ENCODE data around the gene KLLN. TPM values are rescaled to one million over a fixed set of nuclear protein-coding genes. Genes with fewer than 3 reads are reported as not detected.

KLLN gene
- total and polyA plus RNA-seq, 2 of the 13 experiments (the other 11 are each of a cell fraction or from before 2014, with no cell fraction given) = 0.08 to 0.44 TPM

DNA sequence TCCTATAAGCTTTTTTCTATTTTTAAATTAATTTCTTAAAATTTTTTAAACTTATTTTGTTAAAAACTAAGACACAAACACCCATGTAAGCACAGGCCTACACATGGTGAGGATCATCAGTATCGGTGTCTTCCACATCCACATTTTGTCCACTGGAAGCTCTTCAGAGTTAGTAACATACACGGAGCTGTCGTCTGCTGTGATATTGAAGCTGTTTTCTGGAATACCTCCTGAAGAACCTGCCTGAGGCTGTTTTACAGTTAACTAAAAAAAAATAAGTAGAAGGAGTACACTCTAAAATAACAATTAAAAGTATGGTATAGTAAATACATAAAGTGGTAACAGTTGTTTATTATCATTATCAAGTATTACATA lies 17.7 kb downstream of the KLLN start (continued):
- no peak for TF ChIP-seq ZNF781 (CRISPR knock-in tag; IDR thresholded peaks at IDR 0.05; ENCODE audit: borderline replicate concordance, not compliant biosample characterization)
- TF ChIP-seq, protein P1, sequence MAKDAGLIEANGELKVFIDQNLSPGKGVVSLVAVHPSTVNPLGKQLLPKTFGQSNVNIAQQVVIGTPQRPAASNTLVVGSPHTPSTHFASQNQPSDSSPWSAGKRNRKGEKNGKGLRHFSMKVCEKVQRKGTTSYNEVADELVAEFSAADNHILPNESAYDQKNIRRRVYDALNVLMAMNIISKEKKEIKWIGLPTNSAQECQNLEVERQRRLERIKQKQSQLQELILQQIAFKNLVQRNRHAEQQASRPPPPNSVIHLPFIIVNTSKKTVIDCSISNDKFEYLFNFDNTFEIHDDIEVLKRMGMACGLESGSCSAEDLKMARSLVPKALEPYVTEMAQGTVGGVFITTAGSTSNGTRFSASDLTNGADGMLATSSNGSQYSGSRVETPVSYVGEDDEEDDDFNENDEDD (CRISPR knock-in tag; IDR thresholded peaks at IDR 0.05; ENCODE audit: borderline replicate concordance) = no peak
- TF ChIP-seq, protein P2, sequence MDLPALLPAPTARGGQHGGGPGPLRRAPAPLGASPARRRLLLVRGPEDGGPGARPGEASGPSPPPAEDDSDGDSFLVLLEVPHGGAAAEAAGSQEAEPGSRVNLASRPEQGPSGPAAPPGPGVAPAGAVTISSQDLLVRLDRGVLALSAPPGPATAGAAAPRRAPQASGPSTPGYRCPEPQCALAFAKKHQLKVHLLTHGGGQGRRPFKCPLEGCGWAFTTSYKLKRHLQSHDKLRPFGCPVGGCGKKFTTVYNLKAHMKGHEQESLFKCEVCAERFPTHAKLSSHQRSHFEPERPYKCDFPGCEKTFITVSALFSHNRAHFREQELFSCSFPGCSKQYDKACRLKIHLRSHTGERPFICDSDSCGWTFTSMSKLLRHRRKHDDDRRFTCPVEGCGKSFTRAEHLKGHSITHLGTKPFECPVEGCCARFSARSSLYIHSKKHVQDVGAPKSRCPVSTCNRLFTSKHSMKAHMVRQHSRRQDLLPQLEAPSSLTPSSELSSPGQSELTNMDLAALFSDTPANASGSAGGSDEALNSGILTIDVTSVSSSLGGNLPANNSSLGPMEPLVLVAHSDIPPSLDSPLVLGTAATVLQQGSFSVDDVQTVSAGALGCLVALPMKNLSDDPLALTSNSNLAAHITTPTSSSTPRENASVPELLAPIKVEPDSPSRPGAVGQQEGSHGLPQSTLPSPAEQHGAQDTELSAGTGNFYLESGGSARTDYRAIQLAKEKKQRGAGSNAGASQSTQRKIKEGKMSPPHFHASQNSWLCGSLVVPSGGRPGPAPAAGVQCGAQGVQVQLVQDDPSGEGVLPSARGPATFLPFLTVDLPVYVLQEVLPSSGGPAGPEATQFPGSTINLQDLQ (CRISPR knock-in tag; IDR thresholded peaks at IDR 0.05) = no peak

DNA sequence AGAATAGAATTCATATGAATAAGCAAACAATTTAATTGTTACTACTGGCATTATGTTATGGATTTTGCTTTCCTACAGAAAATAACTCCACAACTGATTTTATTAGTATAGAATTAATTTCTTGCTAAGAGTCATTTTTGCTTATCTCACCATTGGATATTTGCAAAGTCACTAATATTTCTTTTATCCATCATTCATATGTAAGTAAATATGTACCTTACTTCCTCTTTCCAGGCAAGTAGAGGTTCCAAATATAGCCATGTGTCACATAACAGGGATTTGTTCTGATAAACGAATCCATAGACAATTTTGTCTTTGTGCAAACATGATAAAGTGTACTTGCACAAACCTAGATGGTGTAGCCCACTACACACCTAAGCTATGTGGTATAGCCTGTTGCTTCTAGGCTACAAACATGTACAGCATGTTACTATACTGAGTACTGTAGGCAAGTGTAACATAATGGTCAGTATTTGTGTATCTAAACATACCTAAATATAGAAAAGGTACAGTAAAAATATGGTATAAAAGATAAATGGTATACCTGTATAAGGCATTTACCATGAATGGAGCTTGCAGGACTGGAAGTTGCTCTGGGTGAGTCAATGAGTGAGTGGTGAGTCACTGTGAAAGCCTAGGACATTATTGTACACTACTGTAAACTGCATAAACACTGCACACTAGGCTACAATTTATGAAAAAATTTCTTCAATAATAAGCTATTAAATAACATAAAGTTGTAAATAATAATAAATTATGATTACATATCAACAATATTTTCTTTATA lies 18.3 kb downstream of the KLLN start:
- Histone ChIP-seq H3K4me3 (replicated peaks in 1 of 3; ENCODE audit: insufficient read depth in 1 of 3, low read depth in 2 of 3, low read length in 3 of 3) (no peak overlapping the region), H3K9me3 (ENCODE audit: low read length) (no peaks in the 10 kb centered on the region), H4K20me1 (ENCODE audit: insufficient read depth, low read length) (no peaks in the 10 kb centered on the region), H3K36me3 (replicated peaks in 1 of 2; ENCODE audit: control insufficient read depth in 1 of 2, insufficient read depth in 2 of 2, low read length in 2 of 2) (no peaks in the 10 kb centered on the region), H3K27ac (ENCODE audit: extremely low read length, insufficient read depth, low read length) (no peak overlapping the region), H3K4me2 (ENCODE audit: low read depth, low read length) (no peak overlapping the region), H3K4me1 (ENCODE audit: insufficient read depth, low read length) (peaks cover 22% of the 10 kb centered on the region), H3K27me3 (ENCODE audit: control insufficient read depth in 1 of 2, insufficient read depth in 2 of 2, low read length in 2 of 2) (no peaks in the 10 kb centered on the region), H2AFZ (ENCODE audit: low read length) (no peak overlapping the region), H3K79me2 (ENCODE audit: insufficient read depth, low read length) (no peaks in the 10 kb centered on the region), H3K9ac (ENCODE audit: insufficient read depth, low read depth, low read length) (no peak overlapping the region)
- ChIA-PET POLR2A (interaction anchor here (1.0 to 2.4 kb wide), 2 partner anchors 18 to 27 kb away, joined by 3 to 13 read pairs; partner anchors contain the start of genes ATAD1, KLLN and PTEN), CTCF (ENCODE audit: low intra/inter-chr PET ratio, low total read pairs) (no interaction called here)
- TF ChIP-seq ZNF33B (CRISPR knock-in tag; IDR thresholded peaks at IDR 0.05) = no peak
- TF ChIP-seq FOSL2 (CRISPR knock-in tag; IDR thresholded peaks at IDR 0.05) = peak; percentile 37; the same call in 1 of the 2 replicates
- no peak for TF ChIP-seq HMG20A (CRISPR knock-in tag; IDR thresholded peaks at IDR 0.05; ENCODE audit: borderline replicate concordance)
- FAIRE-seq = no peak
- intact Hi-C loops (cut with micrococcal nuclease; ENCODE audit: unreplicated experiment) (no loop called here), in situ Hi-C loops (cut with HindIII; ENCODE audit: extremely low pct_ligation_motif_present, low pct_unique_long_range_greater_than_20kb) (no loop called here)
- ATAC-seq = no peak
- peak; percentile 9 for DNase-seq (ENCODE audit: low spot score)
- BruUV-seq (replicated peaks) = no TSS peak
- WGBS (ENCODE audit: low lambda C conversion rate) = 9% methylated on average over 1 of the region's 1 CpG

Data from HepG2 (cell line).